IMR-90 (cell line): Measurements from ENCODE around the gene TSGA10IP. TPM values are rescaled to one million over a fixed set of nuclear protein-coding genes. Genes with fewer than 3 reads are reported as not detected.
A peak's percentile ranks its signal among the peaks of the same experiment; 100 is the strongest.

Experiments
- ATAC-seq: fragments of 200-7000 bp; cut with Tn5 transposase; 2 replicates; pipeline ENCODE4 v1.9.1; 2020; ENCODE audit warnings: low read depth, mild to moderate bottlenecking, moderate library complexity
- BruUV-seq: library from RNA; stranded (reverse); fragments of 400-500 nt; replicated peaks from 2 replicates; lab custom pipeline; 2021; lab: Mats Ljungman, UMichigan
- CTCF ChIA-PET: fragments of 300-600 bp; formaldehyde crosslinking; extraction: SDS; loops from one replicate; lab custom pipeline; 2021; ENCODE audit warnings: antibody characterized with exemption; lab: Yijun Ruan, JAX
- POLR2A ChIA-PET: fragments of 300-600 bp; sonication (Branson Sonifier 250); formaldehyde crosslinking; loops from one replicate; lab custom pipeline; 2022; ENCODE audit warnings: antibody characterized with exemption; ENCODE audit not compliant: unreplicated experiment; lab: Charles Lee
- DNase-seq: peaks from one replicate; pipeline ENCODE4 v3.0.0; 2013
- H2AFZ ChIP-seq: replicated peaks from 2 replicates; pipeline ENCODE3; 2013; ENCODE audit warnings: low read length, mild to moderate bottlenecking; ENCODE audit not compliant: poor library complexity
- H2AK5ac ChIP-seq: 2 replicates; pipeline ENCODE4 v1.6.1; 2013; ENCODE audit warnings: low read depth, low read length, inconsistent platforms
- H2AK9ac ChIP-seq: replicated peaks from 2 replicates; pipeline ENCODE3; 2013; ENCODE audit warnings: mild to moderate bottlenecking, low read depth, low read length, moderate library complexity; ENCODE audit not compliant: poor library complexity
- H2BK120ac ChIP-seq: 2 replicates; pipeline ENCODE4 v1.6.1; 2013; ENCODE audit warnings: low read depth, low read length, inconsistent platforms
- H2BK15ac ChIP-seq: 3 replicates; pipeline ENCODE4 v1.6.1; 2013; ENCODE audit warnings: low read depth, low read length, inconsistent platforms
- H2BK20ac ChIP-seq: 2 replicates; pipeline ENCODE4 v1.6.1; 2013; ENCODE audit warnings: low read depth, mild to moderate bottlenecking, inconsistent platforms, low read length, moderate library complexity
- H2BK5ac ChIP-seq: 2 replicates; pipeline ENCODE4 v1.6.1; 2013; ENCODE audit warnings: mild to moderate bottlenecking, low read depth, low read length, inconsistent platforms; ENCODE audit not compliant: poor library complexity, severe bottlenecking
- H3K14ac ChIP-seq: replicated peaks from 2 replicates; pipeline ENCODE4 v1.6.1; 2013; ENCODE audit warnings: low read depth, low read length, inconsistent platforms
- H3K18ac ChIP-seq: 2 replicates; pipeline ENCODE4 v1.6.1; 2013; ENCODE audit warnings: low read depth, low read length, control low read depth
- H3K23ac ChIP-seq: 2 replicates; pipeline ENCODE4 v1.6.1; 2013; ENCODE audit warnings: low read depth, low read length, inconsistent platforms
- H3K27ac ChIP-seq: 2 replicates; pipeline ENCODE4 v1.5.1; 2013; ENCODE audit warnings: mild to moderate bottlenecking, control low read depth, low read length; ENCODE audit not compliant: insufficient read depth
- H3K27me3 ChIP-seq: 2 replicates; pipeline ENCODE4 v1.6.1; 2013; ENCODE audit warnings: low read length; ENCODE audit not compliant: control insufficient read depth, insufficient read depth
- H3K36me3 ChIP-seq: 2 replicates; pipeline ENCODE4 v1.6.1; 2013; ENCODE audit warnings: low read length, mixed read lengths; ENCODE audit not compliant: control insufficient read depth, insufficient read depth
- H3K4ac ChIP-seq: 2 replicates; pipeline ENCODE4 v1.6.1; 2013; ENCODE audit warnings: low read depth, low read length, inconsistent platforms
- H3K4me1 ChIP-seq: 2 replicates; pipeline ENCODE4 v1.6.1; 2013; ENCODE audit warnings: low read length, mixed read lengths; ENCODE audit not compliant: control insufficient read depth, insufficient read depth
- H3K4me2 ChIP-seq: 2 replicates; pipeline ENCODE4 v1.6.1; 2013; ENCODE audit warnings: low read depth, mild to moderate bottlenecking, control low read depth, low read length, moderate library complexity
- H3K4me3 ChIP-seq: 2 replicates; pipeline ENCODE4 v1.5.1; 2013; ENCODE audit warnings: low read depth, mild to moderate bottlenecking, control low read depth, low read length, moderate library complexity; ENCODE audit not compliant: insufficient read depth
- H3K56ac ChIP-seq: 2 replicates; pipeline ENCODE4 v1.6.1; 2013; ENCODE audit warnings: low read length, inconsistent platforms; ENCODE audit not compliant: insufficient read depth; ENCODE audit errors: extremely low read depth
- H3K79me1 ChIP-seq, 2 experiments: 2 replicates each; pipeline ENCODE4 v1.6.1; 2013; ENCODE audit warnings: low read length in 2 of 2, inconsistent platforms in 1 of 2, low read depth in 1 of 2
- H3K9ac ChIP-seq: 2 replicates; pipeline ENCODE4 v1.6.1; 2013; ENCODE audit warnings: low read depth, low read length, control low read depth
- H3K9me1 ChIP-seq: 2 replicates; pipeline ENCODE4 v1.6.1; 2013; ENCODE audit warnings: low read length, inconsistent platforms; ENCODE audit not compliant: insufficient read depth
- H3K9me3 ChIP-seq: 2 replicates; pipeline ENCODE4 v1.6.1; 2013; ENCODE audit warnings: low read length; ENCODE audit not compliant: control insufficient read depth, insufficient read depth
- H4K20me1 ChIP-seq: 2 replicates; pipeline ENCODE4 v1.6.1; 2013; ENCODE audit warnings: low read length, inconsistent platforms; ENCODE audit not compliant: insufficient read depth
- H4K5ac ChIP-seq: 2 replicates; pipeline ENCODE4 v1.6.1; 2013; ENCODE audit warnings: mild to moderate bottlenecking, low read depth, low read length, control low read depth
- H4K8ac ChIP-seq, 2 experiments: 2 replicates each; pipeline ENCODE4 v1.6.1; 2013; ENCODE audit warnings: low read depth in 2 of 2, low read length in 2 of 2, control low read depth in 1 of 2, inconsistent platforms in 1 of 2
- H4K91ac ChIP-seq: 2 replicates; pipeline ENCODE4 v1.6.1; 2013; ENCODE audit warnings: low read depth, low read length, inconsistent platforms; ENCODE audit not compliant: insufficient read depth
- ELK1 ChIP-seq: fragments of 150-350 bp; IDR thresholded peaks from 2 replicates; pipeline ENCODE4 v1.6.1; 2016; ENCODE audit warnings: low read depth, mild to moderate bottlenecking, low read length, moderate library complexity, borderline replicate concordance
- MXI1 ChIP-seq: IDR thresholded peaks from 2 replicates; pipeline ENCODE4 v1.6.1; 2012; ENCODE audit warnings: low read depth, mild to moderate bottlenecking, low read length, moderate library complexity, borderline replicate concordance
- WGBS, 2 experiments: methylation state at CpG; one replicate each; pipeline versions ENCODE4 v1.1.5 to v1.1.7; 2013; ENCODE audit warnings: missing lambda C conversion rate in 2 of 2; ENCODE audit not compliant: insufficient read length in 1 of 2; ENCODE audit errors: extremely low coverage in 2 of 2; 5-methylcytosine and 5-hydroxymethylcytosine counted together
- dilution Hi-C: fragments of 300-500 bp; cut with HindIII; formaldehyde crosslinking; loops from one replicate; pipeline ENCODE4 v1.14.3; 2018; ENCODE audit warnings: low sequenced_read_pairs; ENCODE audit not compliant: unreplicated experiment
- in situ Hi-C: fragments of 300-500 bp; cut with MboI; formaldehyde crosslinking; loops from 3 replicates; pipeline ENCODE4 v1.14.3; 2019; ENCODE audit warnings: low sequenced_read_pairs, inconsistent platforms, mixed read lengths
- intact Hi-C: fragments of 100-400 bp; cut with micrococcal nuclease; formaldehyde crosslinking; loops from 2 replicates; pipeline ENCODE4 v1.10.0; 2022
- polyA plus RNA-seq, 3 experiments: library from polyadenylated mRNA; depleted of rRNA; stranded (reverse); fragments of >200 nt; gene quantifications; 2 replicates each; pipeline ENCODE4 v1.2.3, GENCODE V29; 2012; ENCODE audit warnings: low replicate concordance in 1 of 3
- total RNA-seq: library from RNA; depleted of rRNA; stranded (reverse); fragments of >200 nt; gene quantifications from 2 replicates; pipeline ENCODE4 v1.2.3, GENCODE V29; 2012

The TSGA10IP gene
- total and polyA plus RNA-seq, 2 of the 4 experiments (the other 2 are of a cell fraction): 0.21 TPM; not detected in 1

- H4K5ac ChIP-seq: no peak overlapping the region
- H3K36me3 ChIP-seq: peaks cover 30% of the 10 kb centered on the region
- H2BK120ac ChIP-seq: 0 out of 2 replicates have a peak overlapping the region, but pooled peaks have one; percentile 26
- BruUV-seq: TSS peak; percentile 50
- peaks cover 16 to 51% of the 10 kb centered on the region in 2 experiments for H3K79me1 ChIP-seq
- TF ChIP-seq MXI1 (0 out of 2 replicates have a peak, but pooled peaks have one; percentile 4), ELK1 (no peak)
- H3K9me1 ChIP-seq: peaks cover 5% of the 10 kb centered on the region; the same call in 1 of the 2 replicates
- WGBS, 2 experiments: 21% methylated on average over 4 of the region's 13 CpGs; no CpG with 5 or more reads in 1 of the 2 experiments
- dilution Hi-C loops (no loop called here), intact Hi-C loops (loop anchor here (5.0 kb wide), 1 partner anchor 45 kb away; the partner anchor contains the start of genes C11orf68 and DRAP1), in situ Hi-C loops (loop anchor here (5.0 kb wide), 1 partner anchor 70 kb away; the partner anchor contains the start of gene CCDC85B)
- peak overlapping the region; percentile 35; the same call in 1 of the 2 replicates for H2AK5ac ChIP-seq
- peak overlapping the region; percentile 92 for H3K14ac ChIP-seq
- peaks cover 7% of the 10 kb centered on the region for H4K20me1 ChIP-seq
- no peak overlapping the region for H2BK20ac ChIP-seq
- H2BK15ac ChIP-seq: peak overlapping the region; percentile 42; the same call in 1 of the 3 replicates
- no peaks in the 10 kb centered on the region for H3K9me3 ChIP-seq
- H3K4ac ChIP-seq: peak overlapping the region; percentile 60; the same call in 1 of the 2 replicates
- no peak for DNase-seq
- peaks cover 8% of the 10 kb centered on the region for H3K4me1 ChIP-seq
- H4K8ac ChIP-seq: peak overlapping the region; percentile 53 to 67; a peak in 2 of 4 replicates
- peak overlapping the region; percentile 35 for H2BK5ac ChIP-seq
- peak overlapping the region; percentile 93 for H3K9ac ChIP-seq
- peak overlapping the region; percentile 77 for H3K27ac ChIP-seq
- peak overlapping the region; percentile 98 for H3K4me2 ChIP-seq
- CTCF ChIA-PET: interaction anchor here (1.0 kb wide), 1 partner anchor 16 kb away, joined by 3 read pairs; no protein-coding TSS in a partner anchor
- POLR2A ChIA-PET: interaction anchor here (0.8 kb wide), 1 partner anchor 70 kb away, joined by 3 read pairs; no protein-coding TSS in a partner anchor
- H3K4me3 ChIP-seq: peak overlapping the region; percentile 59
- H3K23ac ChIP-seq: peak overlapping the region; percentile 99
- no peak overlapping the region for H3K18ac ChIP-seq
- peak overlapping the region; percentile 88 for H3K56ac ChIP-seq
- H3K27me3 ChIP-seq: no peaks in the 10 kb centered on the region
- peak overlapping the region; percentile 58 for H2AK9ac ChIP-seq
- 0 out of 2 replicates have a peak overlapping the region, but pooled peaks have one; percentile 49 for H4K91ac ChIP-seq
- peak; percentile 4 for ATAC-seq
- peak overlapping the region; percentile 74 for H2AFZ ChIP-seq
These were observed 16.9 kb downstream of the TSGA10IP start for GRCh38 chr11:65962141-65962564.
